Anterior cingulate cortex (tissue), 58 donors: ENCODE measurements around the gene SLX4IP.
"Not testable (repeated sequence)": the region's sequence is repeated elsewhere in the genome, so short reads cannot be mapped to it uniquely, and the experiment has no call there.

ENCODE experiments used
- DNase-seq, 58 donors: peaks; one replicate each; lab custom pipeline; 2025; lab: John Stamatoyannopoulos, UW

The SLX4IP gene

DNA sequence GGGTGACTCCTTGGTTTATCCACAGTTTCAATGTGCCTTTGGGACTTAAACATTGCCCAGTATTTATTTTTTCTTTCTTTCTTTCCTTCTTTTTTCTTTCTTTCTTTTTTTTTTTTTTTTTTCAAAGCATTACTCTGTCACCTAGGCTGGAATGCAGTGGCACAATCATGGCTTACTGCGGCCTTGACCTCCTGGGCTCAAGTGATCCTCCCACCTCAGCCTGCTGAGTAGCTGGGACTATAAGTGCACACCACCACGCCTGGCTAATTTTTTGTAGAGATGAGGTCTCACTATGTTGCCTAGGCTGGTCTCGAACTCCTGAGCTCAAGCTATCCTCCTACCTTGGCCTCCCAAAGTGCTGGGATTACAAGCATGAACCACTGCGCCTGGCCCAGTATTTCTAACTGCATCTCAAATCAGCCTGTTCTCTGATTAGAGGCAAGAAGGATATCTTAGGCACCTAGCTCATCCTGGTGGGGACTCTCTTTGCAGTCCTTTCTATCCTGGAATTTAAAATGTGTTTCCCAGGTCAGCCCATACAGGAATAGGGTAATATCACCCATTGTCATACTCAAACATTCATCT lies 182.5 kb downstream of the SLX4IP start:
- not testable (repeated sequence) for DNase-seq

DNA sequence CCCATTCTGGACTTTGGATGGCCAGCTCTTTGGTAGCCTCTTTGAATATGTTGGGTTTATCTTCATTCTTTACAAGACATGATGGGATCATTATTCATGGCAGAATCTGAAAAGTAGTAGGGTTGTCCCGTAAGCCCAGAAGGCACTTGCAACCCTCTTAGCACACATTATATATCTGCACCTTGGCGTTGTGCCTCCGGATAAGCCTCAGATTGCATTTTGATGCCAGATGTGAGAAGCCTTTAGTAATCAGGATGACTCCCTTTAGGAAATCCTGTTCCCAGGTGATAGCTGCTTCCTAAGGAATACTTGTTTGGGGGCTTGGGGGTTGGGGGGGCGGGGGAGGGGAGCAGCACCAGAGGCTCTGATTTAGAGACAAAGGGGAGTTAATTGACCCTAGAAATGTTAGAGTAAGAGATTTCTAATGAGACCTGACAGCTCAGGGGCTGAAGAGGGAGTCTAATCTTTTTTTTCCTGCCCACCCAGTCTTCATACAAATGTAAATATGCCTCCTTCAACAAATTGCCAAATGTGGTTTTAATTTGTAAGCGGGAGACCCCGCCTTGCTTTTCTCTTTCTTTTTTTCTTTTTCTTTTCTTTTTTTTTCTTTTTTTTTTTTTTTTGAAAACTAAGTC lies 183.6 kb downstream of the SLX4IP start:
- no peak for DNase-seq

DNA sequence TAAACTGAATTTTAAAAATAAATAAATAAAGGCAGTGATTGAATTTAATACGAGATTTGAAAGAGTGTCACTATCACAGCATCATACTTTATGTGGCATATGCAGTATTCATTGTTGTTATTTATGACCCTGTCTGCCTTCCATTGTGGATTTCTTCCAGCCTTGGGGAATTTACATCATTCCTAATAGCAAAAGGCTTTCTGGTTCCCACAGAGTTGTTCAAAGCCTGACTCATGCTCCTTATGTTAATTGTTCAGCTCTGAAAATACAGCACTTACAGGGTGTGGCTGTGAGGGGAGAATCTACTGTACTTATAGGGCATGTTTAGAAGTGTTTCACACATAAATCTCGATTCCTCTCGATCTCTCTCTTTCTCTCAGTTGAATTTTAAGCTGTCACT lies 184.3 kb downstream of the SLX4IP start:
- no peak for DNase-seq

DNA sequence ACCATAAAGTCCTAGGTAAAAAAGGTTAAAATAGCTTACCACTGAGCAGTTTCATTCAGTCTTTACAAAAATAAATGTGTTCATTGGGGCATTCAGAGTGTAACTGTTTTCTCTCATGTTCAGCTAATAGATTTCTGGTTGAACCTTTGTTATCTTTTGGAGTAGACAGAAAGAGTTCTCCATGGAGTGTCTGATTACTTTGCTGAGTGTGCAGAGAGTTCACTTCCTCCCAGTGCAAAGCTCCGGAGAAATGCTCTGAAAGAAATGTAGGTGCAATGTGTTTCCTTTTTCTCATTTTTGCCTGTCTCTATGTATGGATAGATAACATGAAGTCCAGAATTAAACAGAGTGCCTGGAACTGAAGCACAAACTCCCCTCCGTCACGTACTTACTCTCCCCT lies 186.0 kb downstream of the SLX4IP start:
- DNase-seq: no peak

DNA sequence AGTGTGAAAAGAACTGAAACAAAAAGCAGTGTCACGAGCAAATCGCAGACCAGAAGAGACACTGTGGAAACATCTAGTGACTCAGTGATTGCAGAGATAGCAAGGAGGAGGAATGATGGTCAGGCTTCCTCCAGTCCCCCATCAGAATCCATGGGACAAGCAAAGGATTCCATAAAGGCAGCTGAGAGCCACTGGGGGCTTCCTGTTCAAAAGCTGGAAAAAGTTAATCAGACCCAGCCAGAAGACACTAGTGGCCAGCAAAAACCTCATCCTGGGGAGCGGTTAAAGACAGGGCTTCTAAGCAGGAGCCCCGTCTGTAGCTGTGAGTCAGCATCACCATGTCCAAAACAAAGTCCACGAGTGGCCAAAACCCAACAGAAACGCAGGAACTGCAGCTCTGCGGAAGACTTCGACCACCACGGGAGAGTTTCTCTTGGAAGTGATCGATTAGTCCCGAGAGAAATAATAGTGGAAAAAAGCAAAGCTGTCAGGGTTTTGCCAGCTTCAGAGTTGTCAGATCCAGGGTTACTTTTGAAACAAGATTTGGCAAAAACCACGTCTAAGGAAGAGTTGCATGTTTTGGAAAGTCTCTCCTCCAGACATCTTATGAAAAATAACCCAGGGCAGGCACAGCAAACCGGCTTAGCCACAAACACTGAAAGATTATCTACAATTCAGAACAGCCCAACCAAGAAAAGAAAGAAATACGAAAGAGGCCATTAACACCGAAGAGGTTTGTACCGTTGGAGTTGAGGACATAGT lies 187.7 kb downstream of the SLX4IP start:
- DNase-seq: no peak

DNA sequence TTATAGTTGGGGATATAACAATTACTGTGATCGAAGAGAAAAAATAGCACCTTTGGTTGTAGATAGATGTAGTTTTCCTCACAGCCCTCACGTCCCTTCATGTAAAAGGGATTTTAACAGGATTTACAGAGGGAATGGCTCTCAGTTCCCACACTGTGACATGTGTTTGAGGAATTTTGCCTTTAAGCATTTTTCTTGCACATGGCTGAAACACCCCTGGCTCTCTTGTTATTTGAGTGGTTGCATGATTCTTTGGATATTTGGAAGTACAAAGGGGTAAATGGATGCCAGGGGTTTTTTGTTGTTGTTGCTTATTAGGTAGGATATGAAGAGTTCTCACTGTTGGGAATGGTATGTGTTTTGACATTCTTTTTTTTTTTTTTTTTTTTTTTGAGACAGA lies 190.5 kb downstream of the SLX4IP start:
- no peak for DNase-seq

DNA sequence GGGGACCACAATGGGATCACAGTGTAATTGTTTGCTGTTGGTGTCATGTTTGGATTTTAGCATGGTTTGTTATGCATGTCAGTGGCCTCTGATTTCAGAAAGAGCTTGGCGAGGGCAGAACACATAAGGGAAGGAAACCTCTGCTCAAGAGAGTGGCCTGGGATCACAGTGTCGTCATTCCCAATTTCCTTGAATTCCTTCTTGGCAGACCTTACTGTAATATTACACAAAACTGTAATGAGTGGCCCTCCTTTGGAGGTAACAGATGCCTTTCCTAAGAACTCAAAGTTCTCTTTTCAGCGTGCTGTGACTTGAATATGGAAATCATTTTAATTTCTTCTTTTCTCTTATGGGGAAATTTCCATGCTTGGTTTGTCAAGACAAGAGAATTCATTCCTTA lies 191.8 kb downstream of the SLX4IP start:
- no peak for DNase-seq

DNA sequence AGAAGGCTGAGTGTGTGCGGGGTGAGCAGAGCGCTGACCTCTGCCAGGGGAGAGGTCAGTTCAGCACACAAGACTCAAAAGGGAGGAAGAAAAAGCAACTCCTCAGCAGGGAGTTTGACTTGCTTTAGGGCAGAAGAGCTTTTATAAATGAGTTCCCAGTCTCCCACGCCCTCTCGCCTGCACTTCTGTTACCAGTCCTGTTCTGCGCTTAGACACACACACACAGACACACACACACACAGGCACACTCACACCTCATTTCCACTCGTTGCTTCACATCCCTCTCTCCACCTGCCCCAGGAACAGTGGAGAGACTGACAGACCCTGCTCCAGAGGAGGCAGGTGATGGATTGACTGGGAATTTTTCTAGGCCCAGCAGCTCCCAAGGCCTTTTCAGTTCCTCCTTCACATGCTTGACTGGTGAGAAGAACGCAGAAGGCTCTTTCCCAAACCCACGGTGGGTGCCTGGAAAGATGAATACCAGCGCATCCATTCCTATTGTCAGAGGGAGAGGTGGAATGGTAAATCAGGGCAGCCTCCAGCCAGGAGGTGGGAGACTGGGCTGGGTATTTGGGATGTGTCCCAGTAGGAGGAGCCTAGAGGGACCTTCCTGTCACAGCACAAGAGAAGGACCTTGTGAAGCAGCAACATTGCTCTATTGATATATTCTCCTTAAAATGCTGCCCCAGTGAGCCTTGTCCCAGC lies 195.0 kb downstream of the SLX4IP start:
- DNase-seq: no peak

DNA sequence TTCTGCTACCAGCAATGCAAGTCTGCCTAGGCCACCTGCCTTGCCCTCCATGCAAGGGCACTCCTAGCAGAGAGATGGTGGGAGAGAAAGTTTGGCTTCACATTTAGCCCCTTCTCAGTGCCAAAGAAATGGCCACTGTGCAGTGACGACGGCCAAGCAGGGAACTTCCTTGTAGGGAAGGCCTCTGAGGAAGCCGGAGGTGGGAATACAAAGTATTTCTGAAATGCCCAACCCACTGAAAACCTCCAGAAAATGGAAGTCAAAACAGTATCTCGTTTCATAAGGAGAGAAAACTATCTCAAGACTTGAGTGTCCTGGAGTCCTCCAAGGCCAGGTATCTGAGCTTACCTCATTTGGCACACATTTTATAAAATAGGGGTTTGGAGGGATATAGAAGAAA lies 196.0 kb downstream of the SLX4IP start:
- DNase-seq: no peak

DNA sequence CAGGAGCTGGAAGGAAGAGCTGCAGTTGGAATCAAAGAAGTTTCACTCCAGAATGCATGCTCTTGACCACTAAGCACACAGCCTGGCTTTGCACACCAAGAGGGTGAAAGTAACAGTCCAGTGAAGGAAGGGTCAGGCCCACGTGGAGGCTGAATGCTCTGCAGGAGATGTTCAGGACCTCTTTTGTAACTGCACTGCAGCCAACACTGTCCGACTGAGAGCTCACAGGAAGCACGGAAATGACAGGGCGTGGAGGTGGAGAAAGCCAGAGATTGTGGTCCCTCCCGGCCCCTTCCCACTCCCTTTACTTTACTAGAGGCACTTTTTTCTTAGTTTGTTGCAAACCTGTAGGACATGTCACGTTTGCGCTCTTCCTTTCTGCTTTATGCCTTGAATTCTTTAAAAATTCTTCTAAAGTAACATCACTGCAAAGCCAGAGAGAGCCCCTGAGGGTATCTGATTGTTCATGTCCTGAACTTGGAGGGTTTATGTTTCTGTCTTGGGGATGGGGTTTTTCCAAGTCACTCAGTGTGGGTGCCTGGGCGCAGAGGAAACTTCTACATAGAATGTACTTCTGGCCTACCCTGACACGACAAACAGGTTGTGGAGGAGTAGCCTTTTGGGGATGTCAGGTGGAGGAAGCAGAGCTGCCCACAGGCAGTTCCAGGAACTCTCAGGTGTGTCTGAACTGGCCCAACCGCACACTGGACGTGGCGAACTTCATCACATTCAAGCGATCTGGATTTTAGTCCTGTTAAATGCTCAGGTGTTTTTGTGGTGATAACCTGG lies 197.8 kb downstream of the SLX4IP start:
- no peak for DNase-seq

DNA sequence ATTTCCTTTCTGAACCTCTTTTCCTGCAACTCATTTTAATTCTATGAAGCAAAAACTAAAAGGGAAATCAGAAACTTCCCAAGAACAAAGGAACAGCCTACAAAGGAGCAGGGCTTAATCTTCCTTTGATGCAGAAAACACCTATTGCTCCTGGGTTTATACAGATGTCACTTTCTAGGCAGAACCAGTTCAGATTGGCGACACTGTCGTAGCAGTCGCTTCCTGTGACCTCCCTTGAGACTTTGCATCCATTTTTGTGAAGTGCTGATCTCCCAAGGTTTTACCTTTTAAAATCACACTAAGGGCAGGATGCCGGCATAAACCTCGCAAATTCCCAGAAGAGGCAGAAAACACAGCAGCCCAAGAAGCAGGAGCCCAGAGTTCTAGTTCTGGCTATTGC lies 198.6 kb downstream of the SLX4IP start:
- DNase-seq: no peak

DNA sequence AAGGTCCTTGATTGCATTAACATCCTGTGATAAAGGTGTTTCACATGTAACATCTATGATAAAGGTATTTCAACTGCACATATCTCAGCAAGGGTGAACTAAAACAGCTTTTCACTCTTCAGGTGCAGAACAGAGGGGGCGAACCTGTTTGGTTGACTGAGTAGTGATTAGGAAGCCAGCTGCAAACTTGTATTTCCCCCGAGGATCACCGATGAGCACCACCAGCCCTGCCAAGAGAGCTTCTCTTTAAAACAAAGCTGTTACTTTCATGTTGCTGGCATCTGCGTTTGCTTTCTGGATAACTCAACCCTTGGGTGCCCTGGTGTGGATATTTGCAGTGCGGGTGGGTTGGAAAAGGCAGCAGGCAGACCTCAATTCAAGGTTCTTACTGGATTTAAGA lies 199.1 kb downstream of the SLX4IP start:
- DNase-seq: no peak

DNA sequence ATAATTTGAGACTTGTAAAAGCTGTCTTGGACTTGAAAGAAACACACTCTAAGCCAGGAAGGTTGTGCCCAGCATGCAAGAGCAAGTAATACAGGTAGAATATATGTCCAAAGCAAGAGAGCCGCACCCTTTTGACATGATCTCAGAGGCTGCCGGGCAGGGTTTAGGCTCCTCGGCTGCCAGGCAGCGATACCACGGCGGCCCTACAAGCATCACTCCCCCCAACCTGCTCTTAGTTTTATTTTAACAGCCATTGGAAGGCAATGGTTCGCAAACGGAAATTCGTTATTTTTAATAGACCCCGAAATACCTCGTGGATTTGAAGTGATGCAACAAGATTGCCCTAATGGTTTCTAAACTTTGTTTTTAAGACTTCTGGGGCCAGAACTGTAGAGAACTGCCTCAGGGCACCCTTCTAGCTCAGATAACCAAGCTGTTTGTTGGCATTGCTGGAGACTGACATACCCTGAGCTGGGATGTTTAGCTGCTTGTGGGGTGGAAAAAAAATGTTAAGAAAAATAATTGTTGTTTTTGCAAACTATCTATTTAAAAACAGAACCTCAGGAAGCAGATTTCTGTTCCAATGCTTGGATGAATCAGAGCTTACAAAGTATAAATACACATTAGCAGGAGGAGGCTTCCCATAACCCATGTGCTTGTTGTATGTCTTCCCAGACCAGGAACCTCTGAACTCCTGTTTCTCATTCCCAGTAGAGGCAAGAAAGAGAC lies 199.7 kb downstream of the SLX4IP start:
- no peak for DNase-seq

DNA sequence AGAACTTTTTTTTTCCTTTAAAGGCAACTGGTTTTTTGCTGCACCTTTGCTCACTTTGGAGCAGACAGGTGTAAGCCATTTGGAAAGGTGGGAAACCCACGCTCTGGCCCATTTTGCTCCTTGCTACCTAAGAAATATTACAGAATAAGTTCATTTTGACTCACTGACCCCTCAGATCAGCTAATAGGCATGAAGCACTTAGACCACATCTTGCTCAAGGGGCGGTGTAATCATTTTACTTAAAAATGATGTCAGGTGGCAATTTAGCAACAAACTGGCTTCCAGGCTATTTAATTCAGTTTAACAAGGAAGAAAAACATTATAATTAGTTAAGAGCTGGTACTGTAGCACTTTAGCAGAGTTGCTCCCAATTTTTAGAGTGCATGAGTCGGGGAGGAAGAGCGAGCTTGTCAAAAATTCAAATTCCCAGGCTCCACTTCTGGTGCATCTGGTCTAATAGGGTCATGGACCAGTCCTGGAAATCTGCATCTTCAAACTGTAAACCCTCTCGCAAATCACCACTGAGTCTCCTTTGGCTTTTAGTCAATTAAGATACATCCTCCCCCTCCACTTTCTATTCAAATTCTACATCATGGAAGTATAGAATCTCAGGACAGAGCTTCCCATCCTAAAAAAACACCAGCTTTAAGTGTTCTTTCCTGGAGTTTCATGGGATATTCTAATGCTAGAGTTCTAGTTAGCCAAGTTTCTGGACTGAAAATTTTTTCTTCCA lies 200.5 kb downstream of the SLX4IP start:
- DNase-seq: no peak

DNA sequence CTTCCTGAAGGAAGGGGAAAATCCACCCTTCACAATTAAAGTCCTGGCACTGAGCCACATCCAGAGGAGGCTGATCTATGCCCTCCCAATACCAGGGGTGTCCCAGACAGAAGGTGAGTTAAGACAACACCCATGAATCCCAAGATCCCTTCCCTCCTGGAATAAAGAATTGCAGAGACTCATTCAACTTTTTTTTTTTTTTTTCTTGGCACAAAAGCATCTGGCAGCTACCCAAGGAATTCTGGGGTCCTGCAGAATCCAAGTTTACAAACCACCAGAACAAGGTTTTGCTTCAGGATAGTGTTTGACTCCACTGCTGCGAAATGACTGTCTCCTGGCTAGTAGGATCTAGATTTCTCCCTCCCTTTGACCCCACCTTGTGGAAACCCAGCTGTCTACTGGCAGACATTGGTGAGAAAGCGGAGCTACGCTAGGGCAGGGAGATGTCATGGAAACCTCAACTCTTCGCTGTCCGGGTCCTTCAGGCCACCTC lies 201.3 kb downstream of the SLX4IP start:
- no peak for DNase-seq

DNA sequence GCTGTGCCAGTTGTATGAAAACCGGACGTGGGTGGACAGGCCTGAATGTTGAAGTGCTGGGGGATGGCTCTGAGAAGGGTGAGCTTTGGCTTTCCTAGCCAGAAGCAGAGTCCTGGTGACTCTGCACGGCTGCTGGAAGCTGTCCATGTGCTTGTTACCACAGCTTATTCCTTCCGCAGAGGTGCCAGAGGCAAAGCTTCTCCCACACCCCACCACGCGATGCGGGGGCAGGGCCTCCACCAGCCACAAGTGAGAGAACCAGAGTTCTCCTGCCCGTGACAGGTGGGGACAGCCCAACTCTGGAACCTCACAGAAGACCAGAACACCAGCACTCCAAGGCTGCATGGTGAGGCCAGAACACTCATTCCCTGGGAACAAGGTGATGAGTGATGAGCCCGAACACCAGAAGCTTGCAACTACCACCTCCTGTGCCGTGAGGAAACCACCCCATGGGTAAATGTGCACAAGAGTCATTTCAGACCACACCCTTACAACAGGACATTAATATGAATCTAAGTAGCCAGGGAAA lies 202.0 kb downstream of the SLX4IP start:
- DNase-seq: peak in 5 of 58 donors; percentile 3 to 18 (median 12)

DNA sequence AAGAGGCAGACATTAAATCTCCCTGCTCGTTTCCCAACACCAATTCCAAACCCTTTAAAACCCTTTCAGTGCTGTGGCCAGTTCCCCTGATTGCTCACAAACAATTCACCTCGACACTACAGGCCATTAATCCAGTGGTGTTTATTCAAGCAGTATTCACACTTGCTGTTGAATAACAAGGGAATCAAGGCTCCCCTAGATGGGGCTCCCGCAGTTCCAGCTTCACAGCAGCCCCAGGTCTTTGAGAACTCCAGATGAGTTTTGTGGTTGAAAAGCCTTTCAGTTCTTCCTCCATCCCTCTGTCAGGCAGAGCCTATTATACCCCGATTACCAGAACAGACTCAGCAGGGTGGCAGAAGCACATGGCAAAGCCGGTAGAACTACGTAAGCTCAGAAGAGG lies 202.5 kb downstream of the SLX4IP start:
- DNase-seq: no peak

DNA sequence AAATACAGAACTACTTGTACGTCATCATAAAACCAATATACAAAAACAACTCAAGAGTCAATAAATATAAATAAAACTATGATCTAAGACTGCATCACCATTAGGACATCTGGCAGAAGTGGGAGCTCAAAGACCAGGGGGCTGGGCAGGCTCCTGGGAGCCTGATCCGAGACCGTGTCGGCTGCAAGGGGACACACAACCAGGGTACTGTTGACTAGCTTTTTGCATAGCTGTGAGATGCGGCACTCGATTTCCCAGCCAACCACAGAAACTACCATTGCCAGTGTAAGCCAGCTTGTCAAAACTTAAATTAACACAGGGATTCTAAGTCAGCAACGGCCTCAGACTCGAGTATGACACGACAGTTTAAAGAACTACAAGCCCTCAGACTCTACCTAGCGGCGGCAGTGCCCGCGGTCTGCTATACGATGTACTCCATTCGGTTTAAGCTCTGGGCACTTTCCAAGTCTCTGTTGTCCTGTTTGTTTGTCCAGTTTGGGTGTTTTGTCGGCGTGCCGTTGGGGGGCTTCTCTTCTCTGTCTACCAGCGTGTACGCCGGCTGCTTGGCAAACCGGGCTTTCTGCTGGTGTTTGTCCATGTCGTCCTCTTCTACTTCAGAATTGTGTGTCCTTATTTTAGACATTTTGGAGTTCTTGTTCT lies 204.1 kb downstream of the SLX4IP start:
- peak in 13 of 58 donors; percentile 10 to 65 (median 40) for DNase-seq
